ENCODE measurements around the gene ANKS6. TPM values are rescaled to one million over a fixed set of nuclear protein-coding genes. Genes with fewer than 3 reads are reported as not detected.

ANKS6 gene
- total and polyA plus RNA-seq, 9 of the 15 experiments (the other 6 are each of a cell fraction or from before 2014, with no cell fraction given) = 9.9 to 74.5 (median 36.9) TPM

- TF ChIP-seq, protein P1, sequence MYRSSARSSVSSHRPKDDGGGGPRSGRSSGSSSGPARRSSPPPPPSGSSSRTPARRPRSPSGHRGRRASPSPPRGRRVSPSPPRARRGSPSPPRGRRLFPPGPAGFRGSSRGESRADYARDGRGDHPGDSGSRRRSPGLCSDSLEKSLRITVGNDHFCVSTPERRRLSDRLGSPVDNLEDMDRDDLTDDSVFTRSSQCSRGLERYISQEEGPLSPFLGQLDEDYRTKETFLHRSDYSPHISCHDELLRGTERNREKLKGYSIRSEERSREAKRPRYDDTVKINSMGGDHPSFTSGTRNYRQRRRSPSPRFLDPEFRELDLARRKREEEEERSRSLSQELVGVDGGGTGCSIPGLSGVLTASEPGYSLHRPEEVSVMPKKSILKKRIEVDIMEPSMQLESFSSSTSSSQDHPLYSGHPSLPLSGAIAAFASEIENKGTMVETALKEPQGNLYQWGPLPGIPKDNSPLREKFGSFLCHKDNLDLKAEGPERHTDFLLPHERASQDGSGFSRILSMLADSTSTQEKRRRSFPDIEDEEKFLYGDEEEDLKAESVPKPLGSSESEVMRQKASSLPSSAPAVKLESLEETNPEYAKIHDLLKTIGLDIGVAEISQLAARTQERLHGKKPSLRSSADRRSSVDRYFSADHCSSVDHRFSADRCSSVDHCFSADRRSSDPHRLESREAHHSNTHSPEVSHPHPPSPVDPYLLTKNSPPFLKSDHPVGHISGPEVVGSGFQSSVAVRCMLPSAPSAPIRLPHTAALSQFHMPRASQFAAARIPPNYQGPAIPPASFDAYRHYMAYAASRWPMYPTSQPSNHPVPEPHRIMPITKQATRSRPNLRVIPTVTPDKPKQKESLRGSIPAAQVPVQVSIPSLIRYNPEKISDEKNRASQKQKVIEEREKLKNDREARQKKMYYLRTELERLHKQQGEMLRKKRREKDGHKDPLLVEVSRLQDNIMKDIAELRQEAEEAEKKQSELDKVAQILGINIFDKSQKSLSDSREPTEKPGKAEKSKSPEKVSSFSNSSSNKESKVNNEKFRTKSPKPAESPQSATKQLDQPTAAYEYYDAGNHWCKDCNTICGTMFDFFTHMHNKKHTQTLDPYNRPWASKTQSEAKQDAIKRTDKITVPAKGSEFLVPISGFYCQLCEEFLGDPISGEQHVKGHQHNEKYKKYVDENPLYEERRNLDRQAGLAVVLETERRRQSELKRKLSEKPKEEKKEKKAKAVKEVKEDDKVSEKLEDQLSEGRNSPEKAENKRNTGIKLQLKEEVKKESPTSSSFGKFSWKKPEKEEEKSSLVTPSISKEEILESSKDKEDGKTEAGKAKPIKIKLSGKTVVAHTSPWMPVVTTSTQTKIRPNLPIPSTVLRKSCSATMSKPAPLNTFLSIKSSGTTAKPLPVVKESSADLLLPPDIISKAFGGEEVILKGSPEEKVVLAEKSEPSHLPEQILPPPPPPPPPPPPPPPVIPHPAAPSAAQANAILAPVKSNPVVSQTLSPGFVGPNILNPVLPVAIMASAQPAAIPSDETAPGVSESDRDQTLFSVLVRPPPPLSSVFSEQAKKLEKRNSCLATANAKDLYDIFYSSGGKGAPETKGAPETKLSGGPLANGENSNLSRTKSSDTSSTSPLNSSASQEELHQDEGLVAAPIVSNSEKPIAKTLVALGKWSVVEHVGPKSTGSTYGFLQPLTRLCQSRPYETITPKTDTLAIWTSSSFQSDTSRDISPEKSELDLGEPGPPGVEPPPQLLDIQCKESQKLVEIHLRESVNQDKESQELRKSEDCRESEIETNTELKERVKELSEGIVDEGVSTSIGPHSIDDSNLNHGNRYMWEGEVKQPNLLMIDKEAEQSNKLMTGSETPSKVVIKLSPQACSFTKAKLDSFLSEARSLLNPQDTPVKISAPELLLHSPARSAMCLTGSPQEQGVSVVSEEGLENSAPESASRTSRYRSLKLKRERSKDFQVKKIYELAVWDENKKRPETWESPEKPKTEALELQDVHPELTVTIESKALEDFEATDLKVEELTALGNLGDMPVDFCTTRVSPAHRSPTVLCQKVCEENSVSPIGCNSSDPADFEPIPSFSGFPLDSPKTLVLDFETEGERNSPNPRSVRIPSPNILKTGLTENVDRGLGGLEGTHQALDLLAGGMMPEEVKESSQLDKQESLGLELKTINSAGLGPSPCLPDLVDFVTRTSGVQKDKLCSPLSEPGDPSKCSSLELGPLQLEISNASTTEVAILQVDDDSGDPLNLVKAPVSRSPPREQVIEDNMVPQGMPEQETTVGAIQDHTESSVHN (IDR thresholded peaks at IDR 0.05; ENCODE audit: borderline replicate concordance in 1 of 2, low read depth in 1 of 2) = no peak
- TF ChIP-seq NCOA4 (IDR thresholded peaks at IDR 0.05; ENCODE audit: partially characterized antibody) = no peak
- no peak for TF ChIP-seq GTF2B (IDR thresholded peaks at IDR 0.05; ENCODE audit: extremely low read depth, insufficient read length)
- no peak for TF ChIP-seq CHD1 (IDR thresholded peaks at IDR 0.05; ENCODE audit: low read length)
These were observed 64.3 kb downstream of the ANKS6 start (continued) for GRCh38 chr9:98732091-98732490.

Data from K562 (cell line).